Skeletal muscle tissue (tissue), 5 donors: ENCODE measurements around the gene EIF3L. TPM values are rescaled to one million over a fixed set of nuclear protein-coding genes. Genes with fewer than 3 reads are reported as not detected.
A peak's percentile ranks its signal among the peaks of the same experiment; 100 is the strongest.

Experiments used
- H3K27ac ChIP-seq: one replicate; pipeline ENCODE4 v1.7.0; 2013; ENCODE audit warnings: mild to moderate bottlenecking, low read depth, low read length, inconsistent platforms
- H3K27me3 ChIP-seq, 3 donors: one replicate each; pipeline ENCODE4 v1.7.0; 2013; ENCODE audit warnings: low read length in 3 of 3; ENCODE audit not compliant: control insufficient read depth in 3 of 3, insufficient read depth in 3 of 3
- H3K36me3 ChIP-seq, 3 donors: one replicate each; pipeline ENCODE4 v1.7.0; 2013; ENCODE audit warnings: low read length in 3 of 3; ENCODE audit not compliant: control insufficient read depth in 3 of 3, insufficient read depth in 3 of 3
- H3K4me1 ChIP-seq, 3 donors: one replicate each; pipeline ENCODE4 v1.7.0; 2013; ENCODE audit warnings: low read length in 3 of 3, mild to moderate bottlenecking in 3 of 3; ENCODE audit not compliant: control insufficient read depth in 3 of 3, insufficient read depth in 3 of 3
- H3K4me3 ChIP-seq, 3 donors: one replicate each; pipeline ENCODE4 v1.7.0; 2013; ENCODE audit warnings: low read length in 3 of 3
- H3K9ac ChIP-seq, 3 donors: one replicate each; pipeline ENCODE4 v1.7.0; 2013; ENCODE audit warnings: low read length in 3 of 3, mild to moderate bottlenecking in 3 of 3, moderate library complexity in 2 of 3, low read depth in 1 of 3
- H3K9me3 ChIP-seq, 3 donors: one replicate each; pipeline ENCODE4 v1.7.0; 2013; ENCODE audit warnings: low read length in 3 of 3; ENCODE audit not compliant: control insufficient read depth in 3 of 3
- small RNA-seq: library from RNA; depleted of rRNA; stranded (forward); fragments of <200 nt; gene quantifications from one replicate; pipeline ENCODE3, GENCODE V24; 2014
- total RNA-seq: library from RNA; depleted of rRNA; stranded (reverse); fragments of >200 nt; gene quantifications from one replicate; pipeline ENCODE4 v1.2.3, GENCODE V29; 2014
- donor health status: Osteomylitis.

Gene EIF3L
- total RNA-seq, 1 donor from 2014 or later: 706 TPM

- H3K4me1 ChIP-seq: peaks cover 8 to 14% (median 12%) of the 10 kb centered on the region in 3 donors
- H3K27ac ChIP-seq: peak overlapping the region; percentile 41
- peak overlapping the region in 1 of 3 donors; percentile 16 for H3K9ac ChIP-seq
- H3K9me3 ChIP-seq: no peaks in the 10 kb centered on the region
- peaks cover 12 to 26% (median 19%) of the 10 kb centered on the region in 3 donors for H3K36me3 ChIP-seq
- no peaks in the 10 kb centered on the region for H3K27me3 ChIP-seq
- H3K4me3 ChIP-seq: no peak overlapping the region
These were observed 83.8 kb downstream of the EIF3L start for GRCh38 chr22:37932821-37933578.

DNA sequence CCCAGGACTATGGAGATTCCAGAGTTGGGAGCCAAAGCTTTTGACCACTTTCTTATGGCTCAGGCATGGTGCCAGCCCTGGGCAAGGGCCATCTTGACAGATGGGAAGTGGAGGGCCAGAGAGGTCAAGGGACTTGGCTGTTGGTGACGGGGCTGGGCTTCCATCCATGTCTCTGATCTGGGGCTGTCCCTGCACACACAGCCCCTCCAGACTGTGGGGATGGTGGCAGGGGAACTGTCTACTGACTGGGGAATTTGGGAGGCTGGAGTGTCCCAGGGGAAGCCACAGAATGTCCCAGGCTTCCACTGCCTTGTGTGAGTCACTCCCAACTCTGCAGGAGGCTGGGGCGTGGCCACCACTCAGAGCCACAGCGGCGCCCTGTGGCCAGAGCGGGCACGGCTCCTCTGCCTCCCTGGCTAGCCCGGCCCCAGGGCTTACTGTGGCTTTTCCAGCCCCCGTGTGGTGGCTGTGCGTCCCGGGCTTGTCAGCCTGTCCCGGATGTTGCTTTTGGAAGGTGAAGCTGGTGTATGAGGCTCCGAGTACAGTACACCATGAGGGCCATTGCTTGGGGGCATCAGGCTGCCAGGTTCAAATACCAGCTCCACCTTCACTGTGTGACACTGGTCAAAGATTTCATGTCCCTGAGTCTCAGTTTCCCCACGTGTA lies 84.6 kb downstream of the EIF3L start:
- peaks cover 13 to 24% (median 17%) of the 10 kb centered on the region in 3 donors for H3K36me3 ChIP-seq
- H3K9me3 ChIP-seq: no peaks in the 10 kb centered on the region
- H3K9ac ChIP-seq: peak overlapping the region in 2 of 3 donors; percentile 10 to 54
- no peaks in the 10 kb centered on the region for H3K27me3 ChIP-seq
- H3K27ac ChIP-seq: peak overlapping the region; percentile 41
- H3K4me1 ChIP-seq: peaks cover 8 to 14% (median 12%) of the 10 kb centered on the region in 3 donors
- H3K4me3 ChIP-seq: peak overlapping the region in 2 of 3 donors; percentile 19 to 22

Small RNA genes lying within 50 kb of the gene (small RNA-seq; reads per million reads assigned to genes)
- 0.70 reads per million, percentile 71 among the genes with 10 or more reads in this experiment for gene MIR659

Other genes with a start within 250 kb of the EIF3L start
- gene GGA1, start 240.6 kb upstream of the EIF3L start, total RNA-seq: 15.7 TPM
- gene SH3BP1, start 209.8 kb upstream of the EIF3L start, total RNA-seq: 9.9 TPM
- gene PDXP, start 190.7 kb upstream of the EIF3L start, total RNA-seq: 8.9 TPM
- gene LGALS1, start 173.8 kb upstream of the EIF3L start, total RNA-seq: 3,417 TPM
- gene NOL12, start 163.1 kb upstream of the EIF3L start, total RNA-seq: 7.8 TPM
- gene TRIOBP, start 152.4 kb upstream of the EIF3L start, total RNA-seq: 26.6 TPM
- 9.9 TPM for gene GCAT, start 41.5 kb upstream of the EIF3L start, total RNA-seq
- gene GALR3, start 26.0 kb upstream of the EIF3L start, total RNA-seq: not detected
- gene ANKRD54, start 5.1 kb upstream of the EIF3L start, total RNA-seq: 3.7 TPM
- gene MICALL1, start 56.9 kb downstream of the EIF3L start, total RNA-seq: 11.0 TPM
- 0.52 TPM for gene C22orf23, start 104.2 kb downstream of the EIF3L start, total RNA-seq
- gene POLR2F, start 104.3 kb downstream of the EIF3L start, total RNA-seq: 23.5 TPM
- 4.2 TPM for gene SOX10, start 135.1 kb downstream of the EIF3L start, total RNA-seq
- gene PICK1, start 208.0 kb downstream of the EIF3L start, total RNA-seq: 8.9 TPM
- gene SLC16A8, start 234.8 kb downstream of the EIF3L start, total RNA-seq: 1.0 TPM